Kidney epithelial cell (primary cell): ENCODE results near the gene GALM. TPM values are rescaled to one million over a fixed set of nuclear protein-coding genes. Genes with fewer than 3 reads are reported as not detected.

Experiments used
- DNase-seq: peaks from one replicate; pipeline ENCODE4 v3.0.0-alpha.2; 2010; ENCODE audit warnings: low read depth
- H3K27me3 ChIP-seq: 2 replicates; pipeline ENCODE4 v1.6.0; 2011; ENCODE audit warnings: low read length; ENCODE audit not compliant: control insufficient read depth, insufficient read depth
- H3K36me3 ChIP-seq: 2 replicates; pipeline ENCODE4 v1.5.1; 2011; ENCODE audit warnings: low read length; ENCODE audit not compliant: control insufficient read depth, insufficient read depth
- H3K4me3 ChIP-seq: 2 replicates; pipeline ENCODE4 v1.5.1; 2011; ENCODE audit warnings: low read depth, mild to moderate bottlenecking, control low read depth, low read length
- CTCF ChIP-seq: IDR thresholded peaks from 2 replicates; pipeline ENCODE4 v1.5.1; 2011; ENCODE audit warnings: mild to moderate bottlenecking, moderate library complexity, low read length, control low read depth, inconsistent platforms; ENCODE audit not compliant: insufficient read depth, poor library complexity, severe bottlenecking
- total RNA-seq: library from RNA; depleted of rRNA; stranded (reverse); fragments of >200 nt; gene quantifications from 2 replicates; pipeline ENCODE4 v1.2.3, GENCODE V29; 2015

GALM gene
- total RNA-seq, 1 donor from 2014 or later, result 10.1 TPM

- Histone ChIP-seq H3K36me3 (no peaks in the 10 kb centered on the region), H3K27me3 (no peaks in the 10 kb centered on the region), H3K4me3 (no peak overlapping the region)
- TF ChIP-seq CTCF, result no peak
- DNase-seq, result no peak
Observed at GRCh38 chr2:38765149-38765548, 99.2 kb downstream of the GALM start.

GRCh38 chr2:38765551-38765950, 99.6 kb downstream of the GALM start:
- no peak for TF ChIP-seq CTCF
- no peak for DNase-seq
- H3K36me3 ChIP-seq, result no peaks in the 10 kb centered on the region
- no peak overlapping the region for H3K4me3 ChIP-seq
- H3K27me3 ChIP-seq, result no peaks in the 10 kb centered on the region

GRCh38 chr2:38771632-38772031, 105.7 kb downstream of the GALM start:
- TF ChIP-seq CTCF, result no peak
- no peaks in the 10 kb centered on the region for H3K36me3 ChIP-seq
- no peak for DNase-seq

DNA sequence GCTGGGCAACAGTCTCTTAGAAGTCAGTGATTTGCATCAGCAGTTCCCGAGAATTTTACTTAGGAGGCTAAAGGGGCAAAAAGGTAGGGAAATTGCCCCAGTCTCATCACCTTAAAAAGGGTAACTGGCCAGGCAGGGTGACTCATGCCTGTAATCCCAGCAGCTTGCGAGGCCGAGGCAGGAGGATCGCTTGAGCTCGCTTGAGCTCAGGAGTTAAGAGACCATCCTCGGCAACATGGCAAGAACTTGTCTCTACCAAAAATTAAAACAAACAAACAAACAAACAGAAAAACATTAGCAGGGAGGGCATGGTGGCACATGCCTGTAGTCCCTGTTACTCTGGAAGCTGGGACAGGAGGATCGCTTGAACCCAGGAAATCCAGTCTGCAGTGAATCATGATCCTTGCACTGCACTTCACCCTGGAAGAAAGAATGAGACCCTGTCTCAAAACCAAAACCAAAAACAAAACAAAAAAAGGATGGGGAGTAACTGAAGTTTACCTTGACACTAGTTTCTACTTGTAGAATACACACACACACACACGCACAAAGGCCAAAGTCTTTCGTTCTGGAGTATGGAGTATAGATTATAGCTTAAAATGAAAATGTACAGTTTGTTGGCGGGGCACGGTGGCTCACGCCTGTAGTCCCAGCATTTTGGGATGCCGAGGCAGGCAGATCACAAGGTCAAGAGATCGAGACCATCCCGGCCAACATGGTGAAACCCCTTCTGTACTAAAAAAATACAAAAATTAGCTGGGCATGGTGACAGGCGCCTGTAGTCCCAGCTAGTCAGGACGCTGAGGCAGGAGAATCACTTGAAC, 109.4 kb downstream of the GALM start:
- Histone ChIP-seq H3K4me3 (no peak overlapping the region), H3K36me3 (no peaks in the 10 kb centered on the region), H3K27me3 (no peaks in the 10 kb centered on the region)
- no peak for TF ChIP-seq CTCF
- no peak for DNase-seq

More at GRCh38 chr2:38771632-38772031, 105.7 kb downstream of the GALM start:
- no peaks in the 10 kb centered on the region for H3K27me3 ChIP-seq
- H3K4me3 ChIP-seq, result no peak overlapping the region

DNA sequence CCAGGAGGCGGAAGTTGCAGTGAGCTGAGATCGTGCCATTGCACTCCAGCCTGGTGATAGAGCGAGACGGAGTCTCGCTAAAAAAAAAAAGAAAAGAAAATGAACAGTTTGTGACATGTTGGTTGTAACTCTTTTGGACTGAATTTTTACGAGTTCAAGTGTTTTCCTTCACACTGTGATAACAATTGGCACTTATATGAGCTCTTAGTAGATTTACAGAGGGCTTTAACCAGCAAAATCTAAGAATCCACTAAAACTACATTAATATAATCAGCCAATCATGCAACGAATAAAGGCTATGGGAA, 110.0 kb downstream of the GALM start:
- no peaks in the 10 kb centered on the region for H3K27me3 ChIP-seq
- no peak for DNase-seq
- TF ChIP-seq CTCF, result no peak
- H3K36me3 ChIP-seq, result no peaks in the 10 kb centered on the region
- H3K4me3 ChIP-seq, result no peak overlapping the region

DNA sequence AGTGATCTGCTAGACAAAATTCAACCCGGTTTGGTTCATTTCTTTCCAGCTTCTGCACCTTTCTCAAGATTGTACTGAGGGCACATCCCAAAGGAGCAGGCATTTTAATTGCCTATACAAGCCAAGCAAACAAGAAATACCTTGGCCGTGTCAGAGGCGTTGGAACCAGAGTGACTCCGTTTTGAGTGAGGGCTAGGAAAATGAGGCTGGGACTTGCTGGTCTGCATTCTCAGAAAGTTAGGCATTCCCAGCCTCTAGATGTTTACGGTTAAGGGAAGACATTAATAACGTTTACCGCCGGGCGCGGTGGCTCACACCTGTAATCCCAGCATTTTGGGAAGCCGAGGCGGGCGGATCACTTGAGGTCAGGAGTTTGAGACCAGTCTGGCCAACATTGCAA, 110.6 kb downstream of the GALM start:
- no peak overlapping the region for H3K4me3 ChIP-seq

More for the DNA sequence above, 110.6 kb downstream of the GALM start:
- no peak for DNase-seq
- H3K36me3 ChIP-seq, result no peaks in the 10 kb centered on the region
- no peak for TF ChIP-seq CTCF
- H3K27me3 ChIP-seq, result no peaks in the 10 kb centered on the region
